GM21423 (cell line): Measurements from ENCODE around the gene TMED7.
"Not testable (repeated sequence)": the region's sequence is repeated elsewhere in the genome, so short reads cannot be mapped to it uniquely, and the experiment has no call there.

ENCODE experiments used
- ATAC-seq: cut with Tn5 transposase; IDR thresholded peaks from one replicate; pipeline ENCODE4 v1.9.1; 2021; ENCODE audit warnings: mild to moderate bottlenecking, moderate library complexity; ENCODE audit not compliant: unreplicated experiment

Gene TMED7

GRCh38 chr5:115625579-115626444, at the start of gene TMED7:
TMED7 (minus strand) TSS chr5:115626036; CDS start chr5:115625792, 244 bp downstream.
- peak; percentile 93 for ATAC-seq

DNA sequence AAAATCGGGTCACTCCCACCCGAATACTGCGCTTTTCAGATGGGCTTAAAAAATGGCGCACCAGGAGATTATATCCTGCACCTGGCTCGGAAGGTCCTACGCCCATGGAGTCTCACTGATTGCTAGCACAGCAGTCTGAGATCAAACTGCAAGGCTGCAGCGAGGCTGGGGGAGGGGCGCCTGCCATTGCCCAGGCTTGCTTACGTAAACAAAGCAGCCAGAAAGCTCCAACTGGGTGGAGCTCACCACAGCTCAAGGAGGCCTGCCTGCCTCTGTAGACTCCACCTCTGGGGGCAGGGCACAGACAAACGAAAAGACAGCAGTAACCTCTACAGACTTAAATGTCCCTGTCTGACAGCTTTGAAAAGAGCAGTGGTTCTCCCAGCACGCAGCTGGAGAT, 48.9 kb upstream of the TMED7 start:
- not testable (repeated sequence) for ATAC-seq

- no peak for ATAC-seq
Observed at GRCh38 chr5:115673596-115673995, 47.8 kb upstream of the TMED7 start.

GRCh38 chr5:115671939-115672338, 46.1 kb upstream of the TMED7 start:
- ATAC-seq, result no peak

- no peak for ATAC-seq
Observed at GRCh38 chr5:115666023-115666422, 40.2 kb upstream of the TMED7 start.

- no peak for ATAC-seq
Observed at GRCh38 chr5:115661563-115661962, 35.7 kb upstream of the TMED7 start.

GRCh38 chr5:115661101-115661500, 35.3 kb upstream of the TMED7 start:
- ATAC-seq, result no peak

DNA sequence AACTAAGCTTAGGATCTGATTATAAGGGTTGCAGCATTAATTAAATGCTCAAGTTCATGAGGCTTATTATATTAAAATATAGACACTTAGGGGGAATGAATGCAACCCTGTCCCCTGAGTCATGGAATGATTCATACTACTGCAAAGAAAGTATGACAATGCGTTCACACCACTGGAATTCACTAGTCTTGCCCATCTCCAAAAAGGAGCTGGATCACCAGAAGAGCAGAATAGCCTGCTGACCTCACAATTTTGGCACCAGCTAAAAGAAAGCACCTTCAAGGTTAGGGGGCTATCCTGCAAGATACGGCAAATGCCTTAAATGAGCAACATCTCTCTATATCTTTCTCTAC, 32.0 kb upstream of the TMED7 start:
- no peak for ATAC-seq

DNA sequence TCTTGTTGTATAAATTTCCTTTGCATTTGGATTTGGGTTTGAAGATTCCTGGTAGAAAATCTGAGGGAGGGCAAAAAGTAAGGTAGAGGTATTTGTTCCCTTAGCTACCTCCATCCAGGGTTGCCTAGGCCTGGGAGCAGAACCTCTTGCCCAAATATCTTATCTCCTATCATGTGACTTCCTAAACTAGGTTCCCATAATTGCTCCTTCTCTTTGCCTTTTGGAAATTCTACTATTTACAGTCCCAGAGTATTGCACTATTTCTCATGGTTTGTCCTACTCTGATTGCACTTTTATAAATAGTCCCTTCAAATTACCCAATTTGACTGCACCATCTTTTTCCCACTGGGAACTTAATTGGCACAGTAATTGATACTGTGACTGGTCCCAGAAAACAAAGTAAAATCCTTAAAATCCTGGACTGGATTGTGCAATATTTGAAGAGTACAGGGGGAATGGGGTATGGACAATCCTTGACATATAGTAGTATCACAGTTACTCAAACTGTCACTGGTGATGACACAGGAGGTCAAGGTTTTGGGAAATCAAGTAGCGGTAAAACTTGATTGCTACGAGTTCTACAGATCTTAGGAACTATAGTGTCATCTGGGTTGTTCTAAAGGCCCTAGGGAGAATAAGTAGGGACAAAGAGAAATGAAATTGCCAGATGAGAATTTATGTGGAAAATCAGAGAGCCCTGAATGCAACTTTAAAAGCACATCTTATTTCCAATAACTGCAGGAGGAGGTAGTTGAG, 31.5 kb upstream of the TMED7 start:
- no peak for ATAC-seq

DNA sequence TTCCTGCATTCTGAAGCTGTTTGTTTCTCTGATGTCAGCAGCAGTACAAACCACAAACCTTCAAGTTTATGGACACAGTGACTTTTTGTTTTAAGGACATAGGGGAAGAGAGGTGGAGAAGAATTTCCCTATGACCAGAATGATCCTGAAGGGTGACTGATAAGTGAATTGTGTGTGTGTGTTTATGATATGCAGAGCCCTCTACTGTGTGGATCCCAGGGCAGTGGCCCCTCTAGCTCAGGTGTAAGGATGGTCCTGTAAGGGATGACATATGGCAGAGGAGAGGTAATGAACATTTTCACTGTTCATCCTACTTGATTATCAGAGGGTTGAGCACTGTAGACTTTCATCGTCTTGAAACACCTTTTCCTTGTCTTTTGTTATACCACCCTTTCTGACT, 30.6 kb upstream of the TMED7 start:
- ATAC-seq, result no peak

DNA sequence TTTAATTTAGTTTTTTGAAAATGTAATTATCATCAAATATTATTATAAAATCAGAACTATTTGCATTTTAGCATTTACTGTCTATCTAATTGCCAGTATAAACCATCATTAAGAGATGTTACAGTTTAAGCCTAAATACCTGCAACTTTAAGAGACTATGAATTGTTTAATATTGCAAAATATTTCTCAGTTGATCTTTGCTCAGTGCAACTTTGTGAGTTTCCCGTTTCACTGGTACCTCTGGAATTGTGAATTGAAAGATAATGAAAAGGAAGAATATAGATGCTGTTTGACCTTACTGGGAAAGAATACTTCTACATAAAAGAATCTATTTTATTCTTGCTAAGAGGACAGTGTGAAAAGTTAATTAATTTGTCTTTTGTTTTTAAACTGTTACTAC, 30.2 kb upstream of the TMED7 start:
- no peak for ATAC-seq

DNA sequence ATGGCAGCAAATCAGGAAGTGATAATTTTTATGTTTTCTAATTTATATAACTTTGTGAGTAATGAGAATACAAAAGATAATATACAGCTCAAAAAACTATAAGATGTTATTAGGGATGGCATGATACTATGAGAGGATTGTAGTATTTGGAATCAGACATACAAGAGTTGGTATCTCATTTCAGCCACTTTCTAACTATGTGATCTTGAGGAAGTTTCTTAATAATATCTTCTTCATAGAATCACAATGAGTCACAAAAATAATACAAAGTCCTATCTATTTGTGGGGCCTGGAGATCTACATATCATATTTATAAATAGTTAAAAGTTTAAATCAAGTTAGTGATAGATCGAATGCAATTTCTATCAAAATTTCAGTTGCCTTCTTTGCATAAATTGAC, 23.7 kb upstream of the TMED7 start:
- ATAC-seq, result no peak

DNA sequence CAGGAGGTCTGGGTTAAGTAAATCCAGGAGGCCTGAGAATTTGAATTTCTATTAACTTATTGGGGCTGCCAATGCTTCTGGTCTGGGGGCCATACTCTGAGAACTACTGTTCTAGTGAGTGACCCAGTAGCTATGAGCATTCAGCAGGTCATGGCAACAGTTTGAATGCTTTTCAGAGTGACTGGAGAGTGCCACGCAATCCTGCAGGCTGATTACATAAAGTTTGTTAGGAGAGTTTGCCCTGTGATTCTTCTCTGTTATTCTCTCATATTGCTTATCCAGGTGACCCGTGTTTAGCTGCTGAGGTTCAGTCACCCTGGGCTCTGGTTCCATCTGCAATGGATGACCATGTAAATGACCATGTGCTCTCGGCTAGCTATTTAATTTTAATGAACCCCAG, 22.2 kb upstream of the TMED7 start:
- no peak for ATAC-seq

DNA sequence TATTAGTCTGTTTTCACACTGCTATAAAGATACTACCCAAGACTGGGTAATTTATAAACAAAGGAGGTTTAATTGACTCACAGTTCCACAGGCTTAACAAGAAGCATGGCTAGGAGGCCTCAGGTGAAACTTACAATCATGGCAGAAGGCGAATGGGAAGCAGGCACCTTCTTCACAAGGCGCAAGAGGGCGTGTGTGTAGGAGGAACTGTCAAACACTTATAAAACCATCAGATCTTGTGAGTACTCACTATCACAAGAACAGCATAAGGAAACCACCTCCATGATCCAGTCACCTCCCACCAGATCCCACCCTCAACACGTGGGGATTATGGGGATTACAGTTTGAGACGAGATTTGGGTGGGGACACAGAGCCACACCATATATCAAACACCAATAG, 19.6 kb upstream of the TMED7 start:
- not testable (repeated sequence) for ATAC-seq

DNA sequence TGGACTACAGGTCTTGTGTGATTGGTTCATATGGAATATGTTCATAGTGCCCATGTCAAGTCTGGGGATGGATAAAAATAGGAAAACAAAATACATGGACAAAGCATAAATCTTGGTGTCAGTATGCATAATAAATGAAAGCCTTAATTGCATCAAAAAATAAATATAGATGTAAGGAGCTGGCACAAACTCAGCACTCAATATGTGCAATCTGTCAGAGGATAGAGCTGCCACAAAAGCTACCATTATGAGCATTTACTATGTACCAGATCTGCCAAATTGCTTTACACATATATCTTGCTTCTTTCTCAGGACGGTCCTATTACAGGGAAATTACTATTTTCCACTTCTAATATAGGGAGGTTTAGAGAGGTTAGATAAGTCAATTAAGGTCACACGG, 18.2 kb upstream of the TMED7 start:
- no peak for ATAC-seq

GRCh38 chr5:115641948-115642347, 16.1 kb upstream of the TMED7 start:
- no peak for ATAC-seq

- ATAC-seq, result no peak
Observed at GRCh38 chr5:115640274-115640673, 14.4 kb upstream of the TMED7 start.

GRCh38 chr5:115639377-115639776, 13.5 kb upstream of the TMED7 start:
- no peak for ATAC-seq

DNA sequence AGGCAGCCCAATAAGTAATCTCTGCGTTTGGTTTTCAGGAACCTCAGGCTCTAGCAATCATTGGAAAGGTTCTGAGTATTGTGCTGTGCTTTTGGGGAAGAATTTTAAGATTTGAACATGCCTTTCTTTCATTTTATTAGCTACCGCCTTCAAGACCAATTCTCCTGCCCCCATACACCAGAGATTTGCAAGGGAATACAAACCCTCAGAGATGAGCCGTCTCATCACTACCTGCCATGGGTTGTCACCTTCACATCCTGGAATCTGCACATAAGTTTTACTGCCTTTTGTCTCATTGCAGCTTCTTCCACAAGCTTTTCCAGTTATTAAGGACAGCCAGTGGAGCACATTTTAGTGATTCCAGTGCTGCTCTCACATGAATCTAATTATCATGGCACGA, 11.7 kb upstream of the TMED7 start:
- no peak for ATAC-seq

- no peak for ATAC-seq
Observed at GRCh38 chr5:115636008-115636407, 10.2 kb upstream of the TMED7 start.

DNA sequence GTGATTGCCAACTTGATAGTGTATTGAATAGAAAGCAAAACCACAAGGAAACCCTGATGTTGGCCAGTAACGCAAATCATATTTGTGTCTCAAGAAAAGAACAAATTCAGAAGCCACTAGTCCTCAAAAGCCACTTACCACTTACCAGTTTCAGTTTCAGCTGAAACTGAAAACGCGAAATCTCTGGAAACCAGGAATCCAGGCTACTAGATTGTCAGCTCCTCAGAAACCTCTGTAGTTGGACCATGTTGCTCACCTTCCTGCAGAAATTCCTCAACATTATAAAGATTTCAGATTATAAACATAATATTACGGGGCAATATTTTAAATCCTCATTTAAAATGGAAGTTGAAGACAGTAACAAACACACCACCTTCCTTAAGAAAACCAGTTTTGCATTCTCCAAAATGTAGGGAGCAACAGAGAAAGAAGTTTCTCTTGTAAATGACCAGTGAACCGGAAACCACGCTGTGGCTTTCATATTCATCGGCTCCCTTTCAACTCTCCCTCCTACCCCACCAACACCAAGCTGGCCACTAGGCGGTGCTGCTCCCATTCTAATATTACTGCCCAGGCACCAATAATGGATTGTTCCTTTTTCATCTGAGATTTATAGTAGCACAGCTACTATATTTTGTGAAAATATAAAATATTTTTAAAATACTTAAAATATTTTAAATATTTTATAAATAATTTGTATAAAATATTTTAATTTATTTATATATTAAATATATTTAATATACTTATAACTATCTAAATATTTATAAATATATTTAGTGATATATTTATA, 8.7 kb upstream of the TMED7 start:
- peak; percentile 61 for ATAC-seq
